GOT3 (cell line): Measurements from ENCODE around the gene DEUP1.
"Not testable (repeated sequence)": the region's sequence is repeated elsewhere in the genome, so short reads cannot be mapped to it uniquely, and the experiment has no call there.

Experiments used
- DNase-seq: peaks from one replicate; lab custom pipeline; 2025; ENCODE audit warnings: mixed read lengths; lab: John Stamatoyannopoulos, UW

Gene DEUP1

GRCh38 chr11:93361435-93361834 is 30.9 kb downstream of the DEUP1 start:
- DNase-seq: no peak

GRCh38 chr11:93368022-93368421 is 37.5 kb downstream of the DEUP1 start:
- DNase-seq: no peak

DNA sequence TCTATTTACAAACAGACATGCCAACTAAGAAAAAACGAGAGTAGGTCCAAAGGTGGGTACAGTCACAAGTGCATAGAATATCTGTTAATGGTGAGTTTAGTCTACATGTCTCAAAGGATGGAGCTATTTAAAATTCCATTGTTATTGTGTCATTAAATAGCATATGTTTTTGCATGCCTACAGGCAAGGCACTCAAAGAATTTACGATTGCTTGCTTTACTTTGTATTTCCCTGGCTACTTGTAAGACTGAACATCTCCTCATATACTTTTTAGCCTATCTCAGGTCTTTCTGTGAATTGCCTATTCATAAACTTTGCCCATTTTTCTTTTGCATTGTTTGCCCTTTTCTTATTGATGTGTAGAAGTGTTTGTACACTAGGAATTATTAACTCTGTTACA is 39.7 kb downstream of the DEUP1 start:
- no peak for DNase-seq

DNA sequence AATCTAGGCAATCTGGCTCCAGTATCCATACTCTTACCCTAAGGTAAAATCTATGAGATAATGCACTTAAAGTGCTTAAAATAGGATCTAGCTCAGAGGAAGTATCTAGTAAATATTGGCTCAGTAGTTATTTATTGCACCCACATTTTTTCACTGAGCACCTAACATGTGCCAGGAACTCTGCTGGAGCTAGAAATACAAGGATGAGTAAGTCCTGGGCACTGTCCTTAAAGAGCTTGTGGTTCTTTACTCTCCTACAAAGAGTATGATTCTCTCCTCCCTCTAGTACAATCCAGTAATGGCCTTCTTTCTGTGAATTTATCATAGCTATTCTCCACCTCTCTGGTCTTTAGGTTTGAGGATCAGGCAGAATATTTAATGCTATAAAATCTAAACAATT is 59.2 kb downstream of the DEUP1 start:
- no peak for DNase-seq

DNA sequence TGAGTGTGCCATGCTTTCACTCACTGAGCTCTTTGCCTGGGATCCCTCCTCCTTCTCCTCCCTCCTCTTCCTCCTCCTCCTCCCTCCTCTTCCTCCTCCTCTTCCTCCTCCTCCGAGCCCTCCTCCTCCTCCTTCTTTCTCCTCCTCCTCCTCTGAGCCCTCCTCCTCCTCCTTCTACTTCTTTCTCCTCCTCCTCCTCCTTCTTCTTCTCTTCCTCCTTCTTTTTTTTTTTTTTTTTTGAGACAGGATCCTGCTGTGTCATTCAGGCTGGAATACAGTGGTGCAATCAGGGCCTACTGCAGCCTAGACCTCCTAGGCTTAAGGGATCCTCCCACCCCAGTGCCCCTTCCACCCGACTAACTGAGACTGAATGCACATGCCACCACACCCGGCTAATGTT is 62.3 kb downstream of the DEUP1 start:
- DNase-seq: no peak

DNA sequence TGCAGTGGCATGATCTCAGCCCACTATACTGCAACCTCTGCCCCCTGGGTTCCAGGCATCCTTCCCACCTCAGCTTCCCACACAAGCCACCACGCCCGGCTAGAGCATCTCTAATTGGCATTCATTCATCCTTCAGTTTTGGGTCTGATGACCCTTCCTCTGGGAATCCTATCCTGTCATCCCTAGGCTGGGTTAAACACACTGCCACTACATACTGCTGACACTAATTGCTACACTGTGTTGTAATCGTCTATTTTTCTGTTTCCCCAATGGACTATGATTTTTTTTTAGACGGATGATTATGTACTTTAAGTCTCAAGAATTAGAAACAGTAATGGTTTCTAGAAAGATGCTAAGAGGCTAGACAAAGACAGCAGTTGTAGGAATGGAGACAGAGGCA is 62.8 kb downstream of the DEUP1 start:
- DNase-seq: no peak

DNA sequence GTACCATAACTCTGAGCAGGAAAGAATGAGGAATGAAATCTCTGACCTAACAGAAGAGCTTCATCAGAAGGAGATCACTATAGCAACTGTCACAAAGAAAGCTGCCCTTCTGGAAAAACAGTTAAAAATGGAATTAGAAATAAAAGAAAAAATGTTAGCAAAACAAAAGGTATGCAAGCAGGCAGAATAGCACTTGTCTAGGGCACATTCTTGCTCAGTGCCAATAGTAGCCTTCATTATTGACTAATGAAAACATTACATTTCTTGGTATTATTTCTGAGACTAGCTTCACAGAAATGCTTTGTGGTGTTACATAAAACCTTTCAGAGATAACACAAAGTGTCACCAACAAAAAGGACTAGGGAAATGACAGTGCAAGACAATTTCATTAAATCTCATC is 63.9 kb downstream of the DEUP1 start:
- DNase-seq: no peak

DNA sequence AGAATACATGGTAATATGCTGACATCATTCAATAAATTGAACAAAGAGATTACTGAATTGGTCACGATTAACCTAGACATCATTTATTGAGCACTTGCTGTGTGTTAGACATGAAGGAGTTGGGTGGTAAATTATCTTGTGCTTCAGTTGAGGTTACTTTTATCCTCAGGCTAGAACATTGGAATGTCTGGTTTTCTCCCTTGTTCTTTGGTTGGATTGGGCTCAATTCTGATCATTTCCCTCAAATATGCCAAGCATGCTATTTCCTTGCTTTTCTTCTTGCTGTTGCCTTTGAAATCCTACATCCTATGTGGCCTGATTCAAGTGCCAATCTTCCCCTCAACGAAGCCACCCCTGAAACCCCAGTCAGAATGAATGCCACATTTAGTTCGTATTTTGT is 65.8 kb downstream of the DEUP1 start:
- DNase-seq: no peak

DNA sequence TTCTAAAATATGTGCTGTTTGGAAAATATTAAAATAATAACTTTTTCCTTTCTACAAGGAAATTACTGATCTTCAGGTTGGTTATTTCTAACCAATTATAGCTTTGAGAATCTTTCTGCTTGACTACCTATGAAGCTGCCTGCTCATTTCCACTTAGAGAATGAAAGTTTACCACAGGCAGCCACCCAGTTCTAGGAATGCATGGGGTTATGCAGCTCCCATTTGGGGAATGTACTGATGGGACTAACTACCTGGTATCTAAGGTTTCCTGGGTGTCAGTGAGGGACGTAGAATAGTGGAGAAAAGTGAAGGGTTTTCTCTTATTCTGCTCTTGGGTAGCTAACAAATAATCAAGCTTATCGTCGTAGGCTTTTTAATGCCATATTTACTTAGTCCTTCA is 73.4 kb downstream of the DEUP1 start:
- DNase-seq: no peak

DNA sequence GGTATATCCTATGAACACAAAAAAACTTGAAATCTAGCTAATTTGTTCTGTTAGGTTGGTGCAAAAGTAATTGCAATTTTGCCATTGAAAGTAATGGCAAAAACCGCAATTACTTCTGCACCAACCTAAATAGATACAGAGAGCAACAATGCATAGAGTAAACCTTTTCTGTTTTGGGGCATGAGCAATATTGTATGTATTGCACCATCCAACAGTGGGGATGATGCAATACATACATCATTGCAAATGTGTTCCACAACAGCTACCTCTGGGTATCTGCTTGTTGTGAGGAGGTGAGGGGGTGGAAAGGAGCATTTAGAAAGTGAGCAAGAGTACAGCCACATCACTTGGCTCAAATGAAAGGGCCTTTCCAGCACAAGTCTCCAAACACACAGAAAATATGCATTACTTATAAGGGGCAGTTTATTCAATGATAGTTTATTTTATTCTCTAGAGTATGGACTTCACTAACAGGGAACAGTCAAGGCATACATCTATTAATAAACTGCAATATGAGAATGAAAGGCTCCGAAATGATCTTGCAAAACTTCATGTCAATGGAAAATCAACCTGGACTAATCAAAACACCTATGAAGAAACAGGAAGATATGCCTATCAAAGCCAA is 77.3 kb downstream of the DEUP1 start:
- DNase-seq: no peak

- DNase-seq: no peak
These were observed 79.9 kb downstream of the DEUP1 start for GRCh38 chr11:93410441-93410840.

GRCh38 chr11:93411705-93412104 is 81.2 kb downstream of the DEUP1 start:
- DNase-seq: no peak

- no peak for DNase-seq
These were observed 101.7 kb downstream of the DEUP1 start for GRCh38 chr11:93432247-93432646.

GRCh38 chr11:93443232-93443631 is 112.7 kb downstream of the DEUP1 start:
- not testable (repeated sequence) for DNase-seq

DNA sequence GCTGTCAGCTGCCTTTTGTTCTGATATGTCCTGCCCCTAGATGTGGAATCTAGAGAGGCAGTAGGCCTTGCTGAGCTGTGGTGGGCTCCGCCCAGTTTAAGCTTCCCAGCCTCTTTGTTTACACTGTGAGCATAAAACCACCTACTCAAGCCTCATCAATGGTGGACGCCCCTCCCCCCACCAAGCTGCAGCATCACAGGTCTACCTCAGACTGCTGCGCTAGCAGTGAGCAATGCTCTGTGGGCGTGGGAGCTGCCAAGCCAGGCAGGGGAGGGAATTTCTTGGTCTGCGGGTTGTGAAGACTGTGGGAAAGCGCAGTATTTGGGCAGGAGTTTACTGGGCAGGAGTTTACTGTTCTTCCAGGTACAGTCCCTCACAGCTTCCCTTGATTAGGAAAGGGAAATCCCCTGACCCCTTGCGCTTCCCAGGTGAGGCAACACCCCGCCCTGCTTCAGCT is 114.1 kb downstream of the DEUP1 start:
- no peak for DNase-seq

DNA sequence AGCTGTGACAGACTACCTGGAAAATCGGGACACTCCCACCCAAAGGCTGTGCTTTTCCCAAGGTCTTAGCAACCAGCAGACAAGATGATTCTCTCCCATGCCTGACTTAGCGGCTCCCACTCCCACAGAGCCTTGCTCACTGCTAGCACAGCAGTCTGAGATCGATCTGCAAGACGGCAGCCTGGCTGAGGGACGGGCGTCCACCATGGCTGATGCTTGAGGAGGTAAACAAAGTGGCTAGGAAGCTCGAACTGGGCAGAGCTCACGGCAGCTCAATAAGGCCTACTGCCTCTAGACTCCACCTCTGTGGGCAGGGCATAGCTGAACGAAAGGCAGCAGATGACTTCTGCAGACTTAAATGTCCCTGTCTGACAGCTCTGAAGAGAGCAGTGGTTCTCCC is 127.7 kb downstream of the DEUP1 start:
- no peak for DNase-seq

DNA sequence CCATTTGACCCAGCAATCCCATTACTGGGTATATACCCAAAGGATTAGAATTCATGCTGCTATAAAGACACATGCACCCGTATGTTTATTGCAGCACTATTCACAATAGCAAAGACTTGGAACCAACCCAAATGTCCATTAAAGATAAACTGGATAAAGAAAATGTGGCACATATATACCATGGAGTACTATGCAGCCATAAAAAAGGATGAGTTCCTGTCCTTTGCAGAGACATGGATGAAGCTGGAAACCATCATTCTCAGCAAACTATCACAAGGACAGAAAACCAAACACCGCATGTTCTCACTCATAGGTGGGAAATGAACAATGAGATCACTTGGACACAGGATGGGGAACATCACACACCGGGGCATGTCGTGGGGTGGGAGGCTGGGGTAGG is 133.1 kb downstream of the DEUP1 start:
- DNase-seq: not testable (repeated sequence)

DNA sequence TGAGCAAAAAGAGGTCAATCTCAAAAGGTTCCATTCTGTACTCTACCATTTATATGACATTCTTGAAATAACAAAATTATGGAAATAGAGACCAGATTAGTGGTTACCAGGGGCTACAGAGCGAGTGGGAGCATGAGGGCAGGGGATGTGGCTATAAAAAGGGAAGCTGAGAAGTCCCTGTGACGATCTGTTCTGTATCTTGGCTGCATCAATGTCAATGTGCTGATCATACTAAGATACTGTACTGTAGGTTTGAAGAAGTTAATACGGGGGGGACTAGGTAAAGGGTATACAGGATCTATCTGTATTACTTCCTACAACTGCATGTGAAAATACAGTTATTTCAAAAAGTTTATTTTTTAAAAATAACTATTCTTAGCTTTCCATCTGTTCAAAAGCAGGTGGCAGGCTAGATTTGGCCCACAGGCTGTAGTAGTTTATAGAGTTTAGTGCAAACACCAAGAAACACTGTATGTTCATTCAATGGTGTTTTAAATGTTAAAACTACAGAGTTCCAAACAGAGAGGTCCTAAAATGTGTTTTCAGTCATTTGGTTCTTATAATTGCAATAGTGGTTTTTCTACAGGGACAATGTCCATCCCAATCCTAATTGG is 134.5 kb downstream of the DEUP1 start:
- DNase-seq: no peak

DNA sequence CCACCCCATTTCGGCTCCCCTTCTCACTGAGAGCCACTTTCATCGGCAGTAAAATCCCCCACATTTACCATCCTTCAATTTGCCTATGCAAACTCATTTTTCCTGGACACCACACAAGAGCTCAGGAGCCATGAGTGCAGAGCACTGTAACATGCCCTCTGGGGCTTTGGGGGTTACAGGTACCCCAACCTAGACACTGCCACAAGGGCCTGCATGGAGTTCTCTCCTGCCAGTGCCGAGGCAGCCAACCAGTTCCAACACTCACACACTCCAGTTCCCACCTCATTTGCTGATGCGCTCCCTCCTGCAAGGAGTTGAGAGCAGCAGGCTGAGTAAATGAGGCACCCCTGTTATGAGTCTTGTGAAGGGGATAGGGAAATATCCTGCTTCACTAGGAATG is 136.5 kb downstream of the DEUP1 start:
- no peak for DNase-seq

DNA sequence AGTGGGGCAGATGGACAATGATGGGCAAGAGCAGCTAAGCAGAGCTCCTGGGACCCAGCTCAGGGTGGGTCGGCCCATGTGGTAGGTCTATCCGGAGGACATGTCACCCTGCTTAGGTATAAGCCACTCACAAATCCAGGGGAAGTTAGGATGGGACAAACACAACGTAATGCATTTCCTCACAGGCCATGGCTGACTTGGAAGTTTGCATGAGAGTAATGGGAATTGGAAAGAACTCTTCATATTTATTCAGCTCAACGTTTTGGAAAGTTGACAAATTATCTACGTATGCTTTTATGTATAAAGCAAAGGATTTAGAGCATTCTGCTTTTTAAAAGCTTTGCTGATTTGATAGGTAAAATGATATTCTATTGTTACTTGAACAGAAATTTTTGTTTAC is 137.7 kb downstream of the DEUP1 start:
- no peak for DNase-seq

DNA sequence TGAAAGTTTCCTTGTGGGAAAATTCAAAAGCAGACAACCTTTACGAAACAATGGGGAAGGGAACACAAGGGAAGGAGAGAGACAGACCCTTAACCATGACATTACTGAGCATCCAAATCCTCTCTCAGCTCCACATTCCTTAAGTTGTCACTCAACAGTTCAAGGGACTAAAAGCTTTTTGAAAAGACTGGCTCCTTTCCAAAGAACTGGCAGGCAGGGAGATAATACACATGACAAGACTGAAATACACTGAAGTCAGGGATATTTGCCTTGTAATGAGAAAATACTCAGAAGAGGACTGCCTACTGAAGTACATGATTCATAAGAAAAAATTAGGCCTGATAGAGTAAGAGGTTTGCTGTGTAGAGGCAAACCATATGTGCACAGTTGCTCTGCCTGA is 143.6 kb downstream of the DEUP1 start:
- no peak for DNase-seq

- no peak for DNase-seq
These were observed 146.3 kb downstream of the DEUP1 start for GRCh38 chr11:93476796-93477195.

GRCh38 chr11:93477684-93478234 is 147.2 kb downstream of the DEUP1 start:
- no peak for DNase-seq

DNA sequence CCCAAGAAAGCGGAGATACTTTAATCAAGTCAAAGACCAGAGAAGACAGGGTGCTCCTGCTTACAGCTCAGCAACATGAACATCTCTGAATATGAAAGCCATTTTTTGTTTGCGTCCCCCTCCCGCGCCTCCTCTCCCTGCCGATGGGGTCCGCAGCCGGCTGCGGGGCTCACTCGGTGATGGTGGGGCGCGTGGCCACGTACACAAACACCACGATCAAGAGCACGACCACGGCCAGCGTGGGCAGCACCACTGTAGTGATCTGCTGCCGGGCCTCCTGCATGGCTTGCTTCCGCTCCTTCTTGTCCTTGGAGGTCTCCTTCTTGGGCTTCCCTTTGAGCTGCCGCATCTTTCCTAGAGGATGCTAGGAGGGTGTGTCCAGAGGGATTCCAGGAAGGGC is 148.3 kb downstream of the DEUP1 start:
- DNase-seq: no peak
